ENCODE results near the gene LAPTM5.

- TF ChIP-seq CTCF (IDR thresholded peaks at IDR 0.05): no peak
- TF ChIP-seq POLR2AphosphoS5 (IDR thresholded peaks at IDR 0.05): no peak
- TF ChIP-seq POLR2A (IDR thresholded peaks at IDR 0.05): no peak
Measured at GRCh38 chr1:30747033-30748008, 10.3 kb downstream of the LAPTM5 start.

Data from prostate gland (tissue), 2 donors.